Stimulated activated CD8-positive, alpha-beta memory T cell treated with anti-CD3 and anti-CD28 coated beads, Interleukin-2, amount 100 ng/mL, for 1 hour (primary cell): ENCODE data around the gene TMEM201.
"Not testable (repeated sequence)": the region's sequence is repeated elsewhere in the genome, so short reads cannot be mapped to it uniquely, and the experiment has no call there.

Experiments used
- DNase-seq, 2 donors: peaks; one replicate each; pipeline ENCODE4 v3.0.0-alpha.2; 2020; ENCODE audit warnings: low read depth in 2 of 2

Gene TMEM201

GRCh38 chr1:9621032-9621431 is 32.3 kb downstream of the TMEM201 start:
- DNase-seq: no peak

GRCh38 chr1:9624081-9624480 is 35.4 kb downstream of the TMEM201 start:
- no peak for DNase-seq

GRCh38 chr1:9625030-9625429 is 36.3 kb downstream of the TMEM201 start:
- not testable (repeated sequence) for DNase-seq

GRCh38 chr1:9626201-9626608 is 37.5 kb downstream of the TMEM201 start:
- DNase-seq: no peak

- peak; percentile 50 to 55 for DNase-seq
Measured at GRCh38 chr1:9628541-9629444, 40.1 kb downstream of the TMEM201 start.

GRCh38 chr1:9629445-9630201 is 40.9 kb downstream of the TMEM201 start:
- DNase-seq: peak; percentile 43 to 50

GRCh38 chr1:9630331-9631111 is 41.8 kb downstream of the TMEM201 start:
- DNase-seq: no peak

GRCh38 chr1:9631613-9632012 is 42.9 kb downstream of the TMEM201 start:
- DNase-seq: no peak

GRCh38 chr1:9633493-9633892 is 44.8 kb downstream of the TMEM201 start:
- no peak for DNase-seq

GRCh38 chr1:9634582-9634981 is 45.9 kb downstream of the TMEM201 start:
- no peak for DNase-seq

- no peak for DNase-seq
Measured at GRCh38 chr1:9639227-9639626, 50.5 kb downstream of the TMEM201 start.

- DNase-seq: no peak
Measured at GRCh38 chr1:9643351-9644256, 54.9 kb downstream of the TMEM201 start.

- DNase-seq: no peak
Measured at GRCh38 chr1:9646037-9646436, 57.3 kb downstream of the TMEM201 start.

GRCh38 chr1:9648171-9648570 is 59.5 kb downstream of the TMEM201 start:
- no peak for DNase-seq

GRCh38 chr1:9649769-9650168 is 61.1 kb downstream of the TMEM201 start:
- DNase-seq: no peak

- no peak for DNase-seq
Measured at GRCh38 chr1:9651220-9651564, 62.5 kb downstream of the TMEM201 start.

GRCh38 chr1:9651565-9652378 is 63.1 kb downstream of the TMEM201 start, which contains the start of gene PIK3CD:
Gene PIK3CD, plus strand, starts transcription at chr1:9651731. Its CDS starts 58,725 bp downstream, at chr1:9710456.
- DNase-seq: no peak

GRCh38 chr1:9652379-9653209 is 63.9 kb downstream of the TMEM201 start:
- peak; percentile 43 to 49 for DNase-seq

- no peak for DNase-seq
Measured at GRCh38 chr1:9653210-9653490, 64.4 kb downstream of the TMEM201 start.
